LNCAP (cell line): Measurements from ENCODE around the gene MAP6.

Experiments
- CTCF ChIP-seq: fragments of 450-650 bp; IDR thresholded peaks from 2 replicates; pipeline ENCODE4 v1.5.1; 2017; ENCODE audit warnings: mild to moderate bottlenecking

The MAP6 gene

GRCh38 chr11:75633409-75634066, 35.3 kb downstream of the MAP6 start:
- TF ChIP-seq CTCF, result no peak

- no peak for TF ChIP-seq CTCF
Observed at GRCh38 chr11:75632962-75633361, 35.9 kb downstream of the MAP6 start.

GRCh38 chr11:75632450-75632849, 36.4 kb downstream of the MAP6 start:
- no peak for TF ChIP-seq CTCF

GRCh38 chr11:75631086-75631730, 37.6 kb downstream of the MAP6 start:
- TF ChIP-seq CTCF, result no peak

- TF ChIP-seq CTCF, result no peak
Observed at GRCh38 chr11:75627906-75628668, 40.8 kb downstream of the MAP6 start.

GRCh38 chr11:75626889-75627529, 41.8 kb downstream of the MAP6 start:
- TF ChIP-seq CTCF, result no peak
